Ascending aorta (tissue), 2 donors: Measurements from ENCODE around the gene CDK17. TPM values are rescaled to one million over a fixed set of nuclear protein-coding genes. Genes with fewer than 3 reads are reported as not detected.

Source experiments
- DNase-seq, 2 donors: peaks; one replicate each; pipeline ENCODE4 v3.0.0-alpha.2; 2019; ENCODE audit warnings: low spot score in 2 of 2
- H3K27ac ChIP-seq, 2 donors: fragments of 200-600 bp; sonication (generic); one replicate each; pipeline ENCODE4 v1.5.1; 2016 to 2017; ENCODE audit warnings: mild to moderate bottlenecking in 1 of 2
- H3K27me3 ChIP-seq: fragments of 200-600 bp; sonication (generic); one replicate; pipeline ENCODE4 v1.5.1; 2017
- H3K36me3 ChIP-seq, 2 donors: fragments of 200-600 bp; sonication (generic); one replicate each; pipeline ENCODE4 v1.5.1; 2016
- H3K4me1 ChIP-seq, 2 donors: fragments of 200-600 bp; sonication (generic); one replicate each; pipeline ENCODE4 v1.5.1; 2016 to 2017; ENCODE audit warnings: mild to moderate bottlenecking in 1 of 2
- H3K4me3 ChIP-seq, 2 donors: fragments of 200-600 bp; sonication (generic); one replicate each; pipeline ENCODE4 v1.5.1; 2016 to 2017; ENCODE audit warnings: mild to moderate bottlenecking in 1 of 2
- H3K9me3 ChIP-seq, 2 donors: fragments of 200-600 bp; sonication (generic); one replicate each; pipeline ENCODE4 v1.5.1; 2016
- intact Hi-C: fragments of 100-400 bp; cut with DNase I; formaldehyde crosslinking; loops from one replicate; pipeline ENCODE4 v1.15.1; 2023
- total RNA-seq: library from RNA; depleted of rRNA; stranded (reverse); fragments of >200 nt; gene quantifications from one replicate; pipeline ENCODE4 v1.1.0, GENCODE V29; 2016
- TF ChIP-seq, protein P1 (sequence below), 3 experiments: fragments of 200-600 bp in 2 of 3; fragments of 450-650 bp in 1 of 3; sonication (generic) in 2 of 3; IDR thresholded peaks; one replicate each; pipeline ENCODE4 v1.5.1; 2016 to 2019; ENCODE audit warnings: antibody characterized with exemption in 3 of 3, mild to moderate bottlenecking in 1 of 3, moderate library complexity in 1 of 3

The CDK17 gene
- total RNA-seq, 1 donor from 2014 or later: 49.7 TPM

DNA sequence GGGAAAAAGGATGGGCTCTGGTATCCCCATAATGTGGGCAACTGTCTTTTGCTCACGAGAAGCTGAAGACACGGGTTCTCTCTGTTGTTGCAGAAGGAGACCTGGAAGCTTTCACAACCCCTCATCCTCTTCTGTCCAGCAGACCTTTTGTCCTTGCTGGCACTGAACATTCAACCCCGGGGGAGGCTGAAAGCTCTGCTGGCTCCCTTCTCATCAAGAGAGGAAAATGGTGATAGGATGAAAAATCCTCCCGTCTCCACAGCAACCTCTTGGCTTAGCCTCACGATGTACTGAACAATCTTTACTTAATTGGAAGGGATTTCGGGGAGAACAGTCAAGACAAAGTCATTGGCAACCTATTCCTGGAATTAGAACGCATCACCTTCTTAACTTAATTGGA is 167.1 kb downstream of the CDK17 start:
- H3K4me1 ChIP-seq: peaks cover 25 to 38% of the 10 kb centered on the region in 2 donors
- TF ChIP-seq, protein P1, sequence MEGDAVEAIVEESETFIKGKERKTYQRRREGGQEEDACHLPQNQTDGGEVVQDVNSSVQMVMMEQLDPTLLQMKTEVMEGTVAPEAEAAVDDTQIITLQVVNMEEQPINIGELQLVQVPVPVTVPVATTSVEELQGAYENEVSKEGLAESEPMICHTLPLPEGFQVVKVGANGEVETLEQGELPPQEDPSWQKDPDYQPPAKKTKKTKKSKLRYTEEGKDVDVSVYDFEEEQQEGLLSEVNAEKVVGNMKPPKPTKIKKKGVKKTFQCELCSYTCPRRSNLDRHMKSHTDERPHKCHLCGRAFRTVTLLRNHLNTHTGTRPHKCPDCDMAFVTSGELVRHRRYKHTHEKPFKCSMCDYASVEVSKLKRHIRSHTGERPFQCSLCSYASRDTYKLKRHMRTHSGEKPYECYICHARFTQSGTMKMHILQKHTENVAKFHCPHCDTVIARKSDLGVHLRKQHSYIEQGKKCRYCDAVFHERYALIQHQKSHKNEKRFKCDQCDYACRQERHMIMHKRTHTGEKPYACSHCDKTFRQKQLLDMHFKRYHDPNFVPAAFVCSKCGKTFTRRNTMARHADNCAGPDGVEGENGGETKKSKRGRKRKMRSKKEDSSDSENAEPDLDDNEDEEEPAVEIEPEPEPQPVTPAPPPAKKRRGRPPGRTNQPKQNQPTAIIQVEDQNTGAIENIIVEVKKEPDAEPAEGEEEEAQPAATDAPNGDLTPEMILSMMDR (IDR thresholded peaks at IDR 0.05): no peak
- peak in 1 of 2 donors; percentile 74 for DNase-seq
- intact Hi-C loops: loop anchor here (5.0 kb wide), 1 partner anchor 254 kb away; the partner anchor contains the start of gene CFAP54
- H3K9me3 ChIP-seq: no peaks in the 10 kb centered on the region
- peak overlapping the region; percentile 60 to 80 for H3K27ac ChIP-seq
- no peaks in the 10 kb centered on the region for H3K27me3 ChIP-seq
- H3K4me3 ChIP-seq: no peak overlapping the region
- no peaks in the 10 kb centered on the region for H3K36me3 ChIP-seq

DNA sequence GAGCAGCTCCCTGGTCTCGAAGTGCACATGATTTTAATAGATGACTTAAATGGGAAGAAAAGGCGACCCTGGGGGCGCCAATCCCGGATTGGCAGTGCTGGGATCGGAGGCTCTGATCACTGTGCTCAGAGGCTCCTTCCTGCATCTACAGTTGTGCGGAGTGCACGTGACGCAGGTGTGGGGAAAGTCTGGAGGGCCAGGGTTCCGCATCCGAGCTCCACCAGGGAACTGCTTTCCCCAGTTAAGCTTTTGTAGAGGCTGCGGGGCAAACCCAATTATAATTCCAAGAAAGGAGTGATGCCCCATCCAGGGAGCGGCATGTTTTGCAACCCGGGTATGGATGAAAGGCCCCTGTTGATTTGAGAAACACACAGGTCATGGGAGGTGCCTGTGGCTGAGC is 169.6 kb downstream of the CDK17 start:
- Histone ChIP-seq H3K27me3 (no peaks in the 10 kb centered on the region), H3K9me3 (no peaks in the 10 kb centered on the region), H3K4me3 (no peak overlapping the region), H3K4me1 (peaks cover 11 to 14% of the 10 kb centered on the region in 2 donors), H3K36me3 (no peaks in the 10 kb centered on the region), H3K27ac (no peak overlapping the region)
- peak in 1 of 2 donors; percentile 47 for DNase-seq
- intact Hi-C loops: loop anchor here (5.0 kb wide), 1 partner anchor 257 kb away; the partner anchor contains the start of gene CFAP54
- TF ChIP-seq, protein P1 (IDR thresholded peaks at IDR 0.05): no peak

DNA sequence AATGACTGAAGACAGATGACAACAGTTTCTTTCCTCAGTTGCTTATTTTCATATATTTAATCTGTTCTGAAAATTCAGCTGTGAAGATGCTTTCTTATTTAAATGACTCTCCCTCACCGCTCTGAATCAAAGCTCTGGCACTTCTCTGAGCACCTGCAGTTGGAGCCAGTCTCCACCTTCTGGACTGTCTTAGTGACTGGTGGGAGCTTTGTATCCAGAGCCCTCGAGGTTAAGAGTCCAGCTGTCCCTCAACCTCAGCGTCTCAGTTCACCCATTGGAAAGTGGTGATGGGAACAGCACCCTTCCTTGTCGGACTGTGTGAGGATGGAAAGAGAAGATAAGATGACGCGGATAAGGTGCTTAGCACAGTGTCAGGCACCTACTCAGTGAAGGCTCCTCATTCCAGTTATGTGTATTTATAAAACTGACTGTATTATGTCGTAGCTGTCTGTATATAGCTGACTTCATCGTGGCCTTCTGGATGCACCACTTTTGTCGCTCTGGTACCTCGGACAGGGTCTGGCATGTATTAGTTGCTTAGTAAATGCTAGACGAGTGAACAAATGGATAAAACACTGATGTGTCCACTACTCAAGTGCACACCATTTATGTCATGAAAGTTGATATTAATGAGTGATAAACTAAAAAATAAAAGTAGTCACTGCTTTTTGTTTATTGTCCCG is 171.5 kb downstream of the CDK17 start:
- no peaks in the 10 kb centered on the region for H3K36me3 ChIP-seq
- no peak overlapping the region for H3K27ac ChIP-seq
- peak in 1 of 2 donors; percentile 33 for DNase-seq
- no peaks in the 10 kb centered on the region for H3K27me3 ChIP-seq
- no peaks in the 10 kb centered on the region for H3K9me3 ChIP-seq
- H3K4me1 ChIP-seq: peaks cover 2 to 12% of the 10 kb centered on the region in 2 donors
- TF ChIP-seq, protein P1 (IDR thresholded peaks at IDR 0.05): no peak
- H3K4me3 ChIP-seq: no peak overlapping the region
- intact Hi-C loops: no loop called here

Other genes starting within 250 kb of the CDK17 start
- 21.2 TPM for gene ELK3, start 206.1 kb downstream of the CDK17 start, total RNA-seq
- gene CFAP54, start 89.1 kb upstream of the CDK17 start, total RNA-seq: not detected